Measurements from ENCODE around the gene PTPN13.

The PTPN13 gene, protein sequence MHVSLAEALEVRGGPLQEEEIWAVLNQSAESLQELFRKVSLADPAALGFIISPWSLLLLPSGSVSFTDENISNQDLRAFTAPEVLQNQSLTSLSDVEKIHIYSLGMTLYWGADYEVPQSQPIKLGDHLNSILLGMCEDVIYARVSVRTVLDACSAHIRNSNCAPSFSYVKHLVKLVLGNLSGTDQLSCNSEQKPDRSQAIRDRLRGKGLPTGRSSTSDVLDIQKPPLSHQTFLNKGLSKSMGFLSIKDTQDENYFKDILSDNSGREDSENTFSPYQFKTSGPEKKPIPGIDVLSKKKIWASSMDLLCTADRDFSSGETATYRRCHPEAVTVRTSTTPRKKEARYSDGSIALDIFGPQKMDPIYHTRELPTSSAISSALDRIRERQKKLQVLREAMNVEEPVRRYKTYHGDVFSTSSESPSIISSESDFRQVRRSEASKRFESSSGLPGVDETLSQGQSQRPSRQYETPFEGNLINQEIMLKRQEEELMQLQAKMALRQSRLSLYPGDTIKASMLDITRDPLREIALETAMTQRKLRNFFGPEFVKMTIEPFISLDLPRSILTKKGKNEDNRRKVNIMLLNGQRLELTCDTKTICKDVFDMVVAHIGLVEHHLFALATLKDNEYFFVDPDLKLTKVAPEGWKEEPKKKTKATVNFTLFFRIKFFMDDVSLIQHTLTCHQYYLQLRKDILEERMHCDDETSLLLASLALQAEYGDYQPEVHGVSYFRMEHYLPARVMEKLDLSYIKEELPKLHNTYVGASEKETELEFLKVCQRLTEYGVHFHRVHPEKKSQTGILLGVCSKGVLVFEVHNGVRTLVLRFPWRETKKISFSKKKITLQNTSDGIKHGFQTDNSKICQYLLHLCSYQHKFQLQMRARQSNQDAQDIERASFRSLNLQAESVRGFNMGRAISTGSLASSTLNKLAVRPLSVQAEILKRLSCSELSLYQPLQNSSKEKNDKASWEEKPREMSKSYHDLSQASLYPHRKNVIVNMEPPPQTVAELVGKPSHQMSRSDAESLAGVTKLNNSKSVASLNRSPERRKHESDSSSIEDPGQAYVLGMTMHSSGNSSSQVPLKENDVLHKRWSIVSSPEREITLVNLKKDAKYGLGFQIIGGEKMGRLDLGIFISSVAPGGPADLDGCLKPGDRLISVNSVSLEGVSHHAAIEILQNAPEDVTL (N-terminal part only)

DNA sequence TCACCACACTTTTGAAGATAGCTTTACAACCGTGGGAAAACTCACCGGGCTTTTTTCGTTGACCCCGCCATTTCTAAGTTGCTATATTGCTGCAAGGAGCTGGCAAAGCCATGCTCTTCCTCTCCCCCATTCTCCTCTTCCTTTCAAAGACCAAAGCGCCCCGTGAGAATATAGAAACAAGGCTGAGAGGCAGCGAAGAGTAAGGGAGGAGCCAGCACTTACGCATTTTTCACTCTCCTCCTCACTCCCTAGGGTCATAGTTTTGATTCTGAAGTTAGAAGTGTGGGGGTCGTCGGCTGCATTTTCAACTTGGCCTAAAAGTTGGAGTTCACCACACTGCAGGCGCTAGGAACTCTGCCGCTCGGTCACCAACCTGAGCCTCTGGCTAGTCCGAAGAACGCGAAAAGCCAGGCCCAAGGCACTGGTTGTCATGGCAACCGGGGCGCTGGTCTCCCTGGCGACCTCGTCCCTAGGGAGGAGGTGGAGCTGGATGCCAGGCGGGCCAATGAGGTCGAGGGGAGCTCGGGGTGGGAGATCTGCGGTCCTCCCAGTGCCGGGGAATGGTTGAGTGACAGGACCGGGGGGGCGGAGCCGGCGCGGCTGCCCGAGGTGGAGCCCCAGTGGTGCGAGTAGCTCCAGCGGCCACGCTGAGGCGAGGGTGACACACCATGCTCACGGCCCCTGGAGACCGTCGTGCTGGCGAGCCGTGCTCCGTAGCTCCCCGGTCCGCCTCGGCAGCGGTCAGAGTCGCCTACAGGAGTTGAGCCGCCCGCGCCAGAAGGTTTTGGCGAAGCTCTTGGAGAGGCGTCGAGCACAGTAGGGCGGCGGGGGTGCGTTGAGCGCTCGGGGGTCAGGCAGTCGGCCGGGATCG, at the start of gene PTPN13:
TSS of gene PTPN13 (plus strand) at position 628 of the 871 bp plus-strand sequence. CDS start 40,942 bp downstream, outside the sequence.
- peak; percentile 93 for DNase-seq

DNA sequence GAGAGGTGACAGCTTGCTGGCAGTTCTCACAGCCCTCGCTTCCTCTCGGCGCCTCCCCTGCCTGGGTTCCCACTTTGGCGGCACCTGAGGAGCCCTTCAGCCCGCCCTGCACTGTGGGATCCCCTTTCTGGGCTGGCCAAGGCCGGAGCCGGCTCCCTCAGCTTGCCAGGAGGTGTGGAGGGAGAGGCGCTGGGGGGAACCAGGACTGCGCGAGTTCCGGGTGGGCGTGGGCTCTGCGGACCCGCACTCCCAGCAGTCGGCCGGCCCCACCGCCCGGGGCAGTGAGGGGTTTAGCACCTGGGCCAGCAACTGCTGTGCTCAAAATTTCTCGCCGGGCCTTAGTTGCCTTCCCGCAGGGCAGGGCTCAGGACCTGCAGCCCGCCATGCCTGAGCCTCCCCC, 47.0 kb upstream of the PTPN13 start:
- DNase-seq: no peak

DNA sequence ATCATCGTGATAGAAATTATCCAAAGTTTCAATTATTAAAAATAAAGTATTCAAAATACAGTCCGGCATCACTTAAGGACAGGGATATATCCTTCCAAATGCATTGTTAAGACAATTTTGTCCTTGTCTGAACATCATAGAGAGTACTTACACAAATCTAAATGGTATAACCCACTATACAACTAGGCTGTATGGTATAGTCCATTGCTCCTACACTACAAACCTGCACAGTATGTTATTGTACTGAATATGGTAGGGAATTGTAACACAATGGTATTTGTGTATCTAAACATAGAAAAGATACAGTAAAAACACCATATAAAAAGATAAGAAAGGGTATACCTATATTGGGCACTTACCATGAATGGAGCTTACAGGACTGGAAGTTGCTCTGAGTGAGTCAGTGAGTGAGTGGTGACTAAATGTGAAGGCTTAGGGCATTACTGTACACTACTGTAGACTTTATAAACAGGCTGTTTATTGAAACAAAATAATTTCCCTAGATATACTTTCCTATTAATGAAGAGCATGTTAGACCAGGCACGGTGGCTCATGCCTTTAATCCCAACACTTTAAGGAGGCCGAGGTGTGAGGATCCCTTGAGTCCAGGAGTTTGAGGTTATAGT, 44.8 kb upstream of the PTPN13 start:
- DNase-seq: no peak

DNA sequence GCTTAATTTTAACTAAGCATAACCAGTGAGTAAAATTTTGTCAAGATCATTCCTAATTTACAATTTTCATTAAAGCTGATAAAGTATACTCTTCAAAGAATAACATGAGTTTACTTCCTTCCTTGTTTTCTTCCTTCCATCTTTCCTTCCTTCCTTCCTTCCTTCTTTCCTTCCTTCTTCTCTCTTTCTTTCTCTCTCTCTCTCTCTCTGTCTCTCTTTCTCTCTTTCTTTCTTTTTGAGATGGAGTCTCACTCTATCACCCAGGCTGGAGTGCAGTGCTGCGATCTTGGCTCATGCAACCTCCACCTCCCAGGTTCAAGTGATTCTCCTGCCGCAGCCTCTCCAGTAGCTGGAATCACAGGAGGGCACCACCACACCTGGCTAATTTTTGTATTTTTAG, 42.7 kb upstream of the PTPN13 start:
- no peak for DNase-seq

DNA sequence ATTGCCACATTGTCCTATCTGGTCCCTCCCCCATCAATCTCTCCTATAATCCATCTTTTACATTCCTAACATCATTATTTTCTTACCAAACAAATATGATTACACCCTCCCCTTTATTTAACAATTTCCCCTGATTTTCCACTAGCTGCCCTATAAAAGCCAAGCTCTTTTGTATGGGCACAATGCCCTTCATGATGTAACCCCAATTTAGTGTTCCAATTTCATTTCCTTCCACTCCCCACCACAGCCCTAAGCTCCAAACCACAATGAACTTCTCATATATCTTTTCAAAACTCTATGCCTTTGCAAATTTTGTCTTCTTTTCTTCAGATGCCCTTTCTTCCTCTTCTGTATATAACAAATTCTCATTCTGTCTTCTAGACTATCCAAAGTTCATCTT, 39.5 kb upstream of the PTPN13 start:
- DNase-seq: no peak

DNA sequence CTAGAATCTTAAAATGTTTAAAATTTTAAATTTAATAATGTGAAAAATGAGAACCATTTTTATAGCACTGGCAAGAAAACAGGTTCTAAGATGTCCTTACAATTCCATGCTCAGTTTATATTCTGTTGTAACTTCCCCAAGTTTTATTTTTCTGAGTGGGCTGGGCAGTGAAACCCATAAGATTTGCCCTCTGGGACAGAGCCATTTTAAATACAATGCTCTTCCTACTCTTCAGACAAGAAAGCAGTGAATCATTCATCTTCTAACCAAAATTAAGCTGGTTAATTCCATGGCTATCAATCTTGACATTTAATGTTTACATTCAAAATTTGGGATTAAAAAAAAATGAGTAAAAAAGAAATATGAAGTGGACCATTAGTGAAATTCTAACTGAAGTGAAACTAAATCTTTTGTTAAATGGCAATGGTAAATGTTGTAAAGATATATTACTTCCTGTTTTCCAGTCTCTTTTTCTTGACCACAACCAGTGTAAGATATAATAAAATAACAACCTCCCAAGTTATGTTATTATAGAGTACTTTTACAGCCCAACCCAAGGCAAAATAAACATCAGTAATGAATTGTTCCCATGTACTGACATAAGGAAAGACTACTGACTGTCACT, 37.2 kb upstream of the PTPN13 start:
- no peak for DNase-seq

DNA sequence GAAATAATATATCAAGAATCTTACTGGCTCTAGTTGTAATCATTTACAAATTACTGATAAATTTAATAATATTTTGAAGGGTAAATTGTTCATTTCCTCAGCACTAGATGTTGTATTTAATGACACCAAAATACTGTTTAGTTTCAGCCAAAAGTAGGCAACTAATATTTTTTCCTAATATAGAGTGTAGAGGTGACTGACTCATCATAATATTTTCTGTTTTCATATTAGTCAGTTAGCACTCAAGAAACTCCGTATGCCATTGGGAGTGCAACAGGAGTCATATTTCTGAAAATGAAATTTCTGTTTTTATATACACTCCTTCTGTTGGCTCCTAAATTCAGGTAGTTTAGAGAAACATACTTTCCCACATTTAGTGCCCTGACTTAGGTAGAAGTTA, 36.6 kb upstream of the PTPN13 start:
- DNase-seq: no peak

DNA sequence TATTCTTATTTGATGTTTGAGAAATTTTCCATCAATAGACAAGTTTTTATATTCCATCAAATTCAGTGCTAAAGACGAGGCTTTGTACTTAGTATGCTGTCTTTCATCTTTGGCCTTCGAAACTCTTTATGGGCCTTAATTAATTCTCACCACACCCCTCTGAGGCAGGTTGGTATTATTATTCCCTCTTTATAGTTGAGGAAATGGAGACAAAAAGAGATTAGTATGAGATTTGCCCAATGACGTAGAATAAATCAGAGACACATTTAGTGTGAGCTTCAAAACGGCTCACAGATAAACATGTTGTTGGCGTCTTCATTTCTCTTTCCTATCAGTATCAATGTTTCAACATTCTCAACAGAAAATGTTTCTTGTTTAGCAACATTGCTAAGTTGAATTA, 35.9 kb upstream of the PTPN13 start:
- no peak for DNase-seq

DNA sequence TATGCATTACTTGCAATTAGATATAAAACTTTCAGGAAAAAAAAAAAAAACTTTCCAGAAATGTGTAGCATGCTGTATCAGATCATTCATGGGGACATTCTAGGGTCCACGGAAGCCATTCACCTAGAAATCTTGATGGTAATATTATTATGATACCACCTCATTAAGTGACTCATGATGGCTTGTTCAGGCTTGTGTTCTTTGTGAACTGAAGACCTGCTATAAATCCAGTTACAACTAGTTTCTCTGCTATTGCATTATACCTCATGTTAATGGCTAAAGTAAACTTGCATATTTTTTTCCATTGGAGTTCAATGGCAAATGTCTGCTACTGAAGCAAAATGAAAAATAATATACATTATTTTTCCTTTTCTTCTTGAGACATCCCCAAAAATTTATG, 35.3 kb upstream of the PTPN13 start:
- DNase-seq: no peak

DNA sequence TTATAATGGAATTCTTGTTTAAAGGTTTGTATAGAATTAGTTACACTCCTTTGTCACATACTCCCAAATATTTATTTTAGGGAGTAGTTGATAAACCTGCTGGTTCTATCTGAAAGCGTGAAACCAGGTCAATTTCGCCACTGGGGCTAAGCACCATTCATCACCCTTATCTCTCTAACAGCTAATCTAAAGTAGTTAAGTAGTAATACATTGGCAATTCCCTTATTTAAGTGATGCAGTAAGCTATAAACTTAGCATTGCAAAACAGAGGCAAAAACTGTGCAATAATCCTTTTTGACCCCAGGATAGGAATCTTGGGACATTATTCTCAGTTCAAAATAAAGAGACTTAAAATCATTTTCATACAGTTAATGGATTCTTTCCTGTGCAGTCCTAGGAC, 33.7 kb upstream of the PTPN13 start:
- no peak for DNase-seq

DNA sequence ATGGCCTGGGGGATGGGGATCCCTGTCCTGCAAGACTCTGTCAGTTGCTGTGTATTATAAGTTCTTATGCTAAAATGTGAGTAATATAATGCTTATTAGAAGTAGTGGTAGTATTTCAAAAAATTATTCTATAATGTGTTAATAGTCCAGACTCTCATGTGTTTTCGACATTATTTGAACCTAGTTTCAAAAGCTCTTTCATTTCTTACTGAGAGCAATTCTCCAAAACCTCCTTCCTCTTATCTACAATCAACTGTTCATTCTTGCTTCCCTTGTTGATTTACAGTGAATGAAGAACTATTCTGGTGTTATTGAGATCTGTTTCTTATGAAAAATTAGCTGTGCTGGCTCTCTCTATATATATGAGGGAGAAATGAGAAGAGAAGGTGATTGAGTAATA, 32.9 kb upstream of the PTPN13 start:
- DNase-seq: no peak

DNA sequence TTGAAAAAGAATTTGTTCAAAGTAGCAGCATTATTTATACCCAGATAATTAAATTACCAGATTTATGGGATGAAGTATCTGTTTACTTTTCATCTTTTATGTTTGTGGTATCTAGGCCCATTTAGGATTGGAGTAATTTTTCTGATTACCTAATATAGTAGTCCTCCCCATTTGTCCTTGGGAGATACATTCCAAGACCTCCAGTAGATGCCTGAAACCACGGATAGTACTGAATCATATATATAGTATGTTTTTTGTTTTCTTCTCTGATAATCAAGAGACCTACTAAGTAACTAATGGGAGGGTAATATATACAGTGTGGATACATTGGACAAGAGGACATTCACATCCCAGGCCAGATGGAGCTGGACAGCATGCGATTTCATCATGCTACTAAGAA, 30.7 kb upstream of the PTPN13 start:
- no peak for DNase-seq

DNA sequence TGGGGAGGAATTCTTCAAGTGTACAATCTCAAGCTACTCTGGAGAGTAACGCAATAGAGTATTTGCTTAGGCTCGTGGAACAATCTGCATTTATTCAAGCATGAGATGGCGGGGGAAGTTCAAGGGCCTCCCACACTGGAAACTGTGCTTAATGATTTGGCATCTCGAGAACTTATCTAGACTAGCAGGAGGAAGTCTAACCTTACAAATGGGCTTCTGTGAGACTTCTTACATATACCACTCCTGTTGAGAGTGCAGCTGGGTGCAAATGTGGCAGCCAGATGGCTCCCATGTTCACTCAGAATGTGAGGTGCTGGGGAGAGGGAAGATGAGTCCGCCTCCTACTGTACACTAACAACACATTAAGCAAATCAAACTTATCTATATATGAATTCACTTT, 29.3 kb upstream of the PTPN13 start:
- DNase-seq: no peak

DNA sequence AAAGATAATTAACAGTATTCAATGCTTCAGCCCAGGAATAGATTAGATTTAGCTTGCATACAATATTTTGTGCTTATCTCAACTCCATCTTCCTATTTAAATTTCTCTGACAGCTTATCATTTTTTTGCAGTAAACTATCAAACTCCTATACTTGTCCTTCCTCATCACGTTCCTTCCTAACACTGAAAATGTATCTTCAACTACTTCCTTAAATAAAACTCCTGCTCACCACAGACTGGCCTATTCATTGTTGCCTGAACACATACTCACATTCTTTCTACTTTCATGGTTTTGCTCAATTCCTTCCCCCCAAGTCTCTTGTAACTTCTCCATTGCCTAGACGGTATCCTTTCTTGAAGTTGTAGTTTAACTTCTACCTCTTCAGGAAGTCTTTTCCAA, 28.5 kb upstream of the PTPN13 start:
- DNase-seq: no peak

DNA sequence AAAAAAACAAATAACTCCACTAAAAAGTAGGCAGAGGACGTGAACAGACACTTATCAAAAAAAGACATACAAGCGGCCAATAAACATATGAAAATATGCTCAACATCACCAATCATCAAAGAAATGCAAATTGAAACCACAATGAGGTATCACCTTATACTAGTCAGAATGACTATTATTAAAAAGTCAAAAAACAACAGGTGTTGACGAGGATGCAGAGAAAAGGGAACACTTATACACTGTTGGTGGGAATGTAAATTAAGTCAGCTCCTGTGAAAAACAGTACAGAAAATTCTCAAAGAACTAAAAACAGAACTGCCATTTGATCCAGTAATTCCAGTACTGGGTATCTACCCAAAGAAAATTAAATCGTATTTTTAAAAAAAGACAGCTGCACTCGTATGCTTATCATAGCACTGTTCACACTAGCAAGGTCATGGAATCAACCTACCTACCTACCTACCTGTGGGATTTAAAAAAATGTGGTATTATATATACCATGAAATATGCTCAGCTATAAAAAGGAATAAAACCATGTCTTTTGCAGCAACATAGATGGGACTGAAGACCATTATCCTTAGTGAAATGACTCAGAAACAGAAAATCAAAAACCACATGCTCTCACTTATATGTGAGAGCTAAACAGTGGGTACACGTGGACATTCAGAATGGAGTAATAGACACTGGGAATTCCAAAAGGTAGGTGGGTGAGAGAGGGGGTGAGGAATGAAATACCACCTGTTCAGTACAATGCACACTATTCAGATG, 24.8 kb upstream of the PTPN13 start:
- DNase-seq: no peak

DNA sequence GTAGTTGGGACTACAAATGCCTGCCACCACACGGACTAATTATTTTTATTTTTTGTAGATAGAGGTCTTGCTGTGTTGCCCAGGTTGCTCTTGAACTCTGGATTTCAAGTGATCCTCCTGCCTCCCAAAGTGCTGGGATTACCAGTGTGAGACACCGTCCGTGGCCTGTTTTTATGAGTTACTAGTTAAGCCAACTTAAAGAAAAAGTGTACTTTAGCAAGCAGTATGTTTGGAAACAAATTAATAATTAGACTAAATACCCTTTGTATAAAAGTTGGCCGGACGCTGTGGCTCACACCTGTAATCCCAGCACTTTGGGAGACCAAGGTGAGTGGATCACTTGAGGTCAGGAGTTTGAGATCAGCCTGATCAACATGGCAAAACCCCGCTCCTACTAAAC, 14.2 kb upstream of the PTPN13 start:
- DNase-seq: no peak

DNA sequence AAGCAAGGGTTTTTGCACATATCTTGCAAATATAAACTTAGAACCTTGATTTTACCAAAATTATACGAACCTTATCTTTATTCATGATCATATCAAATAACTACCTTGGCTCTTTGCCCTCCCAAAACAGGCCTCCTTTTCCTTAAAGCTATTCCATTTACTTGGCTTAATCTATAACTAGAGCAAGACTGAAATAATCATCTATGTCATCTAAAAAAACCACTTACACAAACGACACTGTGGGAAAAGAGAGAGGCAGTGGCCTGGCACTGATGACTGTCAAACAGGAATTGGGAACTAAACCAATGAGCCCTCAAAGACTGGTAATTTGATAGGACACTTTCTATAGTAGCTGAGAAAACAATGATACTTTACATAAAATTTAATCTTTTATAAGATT, 11.7 kb upstream of the PTPN13 start:
- DNase-seq: no peak

DNA sequence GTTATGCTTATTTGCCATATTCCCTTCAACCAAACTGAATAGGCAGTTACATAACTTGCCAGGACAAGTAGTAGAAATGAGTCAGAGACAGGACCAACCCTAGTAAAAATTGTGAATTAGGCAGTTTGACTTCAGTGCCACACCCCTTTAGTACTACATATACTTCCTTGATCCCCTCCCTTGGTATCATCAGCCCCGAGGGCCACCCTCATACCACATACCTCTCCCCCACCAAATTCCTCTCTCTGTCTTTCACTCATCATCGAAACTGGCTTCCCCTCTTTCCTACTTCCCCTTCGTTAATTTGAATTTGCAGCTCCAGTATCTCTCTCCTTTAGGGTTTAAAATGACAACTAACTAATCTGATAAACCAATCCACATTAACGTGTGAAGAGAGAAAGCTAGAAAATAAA, 7.9 kb upstream of the PTPN13 start:
- no peak for DNase-seq

DNA sequence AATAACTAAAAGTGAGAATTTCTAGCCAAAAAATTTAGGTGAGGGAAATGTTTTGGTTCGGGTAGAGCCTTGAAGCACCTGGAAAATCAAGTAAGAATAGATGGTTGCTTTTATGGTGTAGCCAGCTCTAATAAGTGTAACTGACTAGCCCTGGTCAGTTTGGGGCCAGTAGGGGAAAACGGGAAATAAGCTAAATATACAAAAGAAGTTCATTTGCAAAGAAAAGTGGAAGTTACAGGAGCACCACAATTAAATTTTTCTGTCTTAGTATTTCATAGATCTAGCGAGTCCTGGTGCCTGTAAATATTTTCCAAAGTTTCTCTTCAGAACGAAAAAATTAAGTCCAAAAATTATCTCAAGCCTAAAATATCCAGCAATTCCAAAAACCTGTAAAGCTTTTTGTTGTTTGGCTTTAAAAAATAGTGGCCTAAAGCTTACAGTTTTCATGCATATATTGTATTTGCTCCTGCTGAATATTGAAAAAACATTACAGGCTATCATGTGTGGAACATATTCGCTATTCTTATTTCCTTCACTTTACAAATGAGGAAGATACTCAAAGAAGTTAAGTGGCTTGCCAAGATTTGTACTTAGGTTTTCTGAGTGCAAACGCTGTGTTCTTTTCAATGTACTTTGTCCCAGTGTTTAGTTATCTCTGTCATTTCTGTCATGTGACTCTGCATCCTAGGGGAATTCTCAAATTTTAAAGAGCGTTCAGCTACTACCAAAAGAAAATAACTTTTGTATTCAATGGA, 7.3 kb upstream of the PTPN13 start:
- no peak for DNase-seq
